ENCODE measurements around the gene DNAJC30. TPM values are rescaled to one million over a fixed set of nuclear protein-coding genes. Genes with fewer than 3 reads are reported as not detected.

Gene DNAJC30
- total RNA-seq, 1 experiment from 2014 or later: 15.9 TPM

GRCh38 chr7:73703225-73703624 lies 20.0 kb upstream of the DNAJC30 start:
- H3K27me3 ChIP-seq (replicated peaks; ENCODE audit: control insufficient read depth, insufficient read depth, low read length): no peaks in the 10 kb centered on the region
- Mint-ChIP-seq H3K27me3 (ENCODE audit: insufficient read depth, unreplicated experiment) (no peaks in the 10 kb centered on the region), H3K36me3 (ENCODE audit: insufficient read depth, unreplicated experiment) (peaks cover 76% of the 10 kb centered on the region), H3K4me1 (ENCODE audit: low read depth, unreplicated experiment) (no peaks in the 10 kb centered on the region), H3K9me3 (ENCODE audit: unreplicated experiment) (no peaks in the 10 kb centered on the region), H3K4me3 (ENCODE audit: unreplicated experiment) (no peak overlapping the region), H3K27ac (ENCODE audit: unreplicated experiment) (no peak overlapping the region)
- peaks cover 12% of the 10 kb centered on the region for H3K4me1 ChIP-seq
- H3K36me3 ChIP-seq (ENCODE audit: control insufficient read depth, insufficient read depth, low read length): peaks cover 1% of the 10 kb centered on the region; the same call in 1 of the 2 replicates
- DNase-seq: no peak
- H3K9me3 ChIP-seq: no peaks in the 10 kb centered on the region
- no peak overlapping the region for H3K4me3 ChIP-seq (ENCODE audit: low read depth, low read length)
- POLR2A ChIA-PET: no interaction called here
- CTCF ChIA-PET: interaction anchor here (0.6 kb wide), 1 partner anchor 68 kb away, joined by 3 read pairs; no protein-coding TSS in a partner anchor
- intact Hi-C loops (cut with micrococcal nuclease; ENCODE audit: unreplicated experiment): no loop called here
- no TSS peak for BruUV-seq (replicated peaks)
- TF ChIP-seq, protein P1, sequence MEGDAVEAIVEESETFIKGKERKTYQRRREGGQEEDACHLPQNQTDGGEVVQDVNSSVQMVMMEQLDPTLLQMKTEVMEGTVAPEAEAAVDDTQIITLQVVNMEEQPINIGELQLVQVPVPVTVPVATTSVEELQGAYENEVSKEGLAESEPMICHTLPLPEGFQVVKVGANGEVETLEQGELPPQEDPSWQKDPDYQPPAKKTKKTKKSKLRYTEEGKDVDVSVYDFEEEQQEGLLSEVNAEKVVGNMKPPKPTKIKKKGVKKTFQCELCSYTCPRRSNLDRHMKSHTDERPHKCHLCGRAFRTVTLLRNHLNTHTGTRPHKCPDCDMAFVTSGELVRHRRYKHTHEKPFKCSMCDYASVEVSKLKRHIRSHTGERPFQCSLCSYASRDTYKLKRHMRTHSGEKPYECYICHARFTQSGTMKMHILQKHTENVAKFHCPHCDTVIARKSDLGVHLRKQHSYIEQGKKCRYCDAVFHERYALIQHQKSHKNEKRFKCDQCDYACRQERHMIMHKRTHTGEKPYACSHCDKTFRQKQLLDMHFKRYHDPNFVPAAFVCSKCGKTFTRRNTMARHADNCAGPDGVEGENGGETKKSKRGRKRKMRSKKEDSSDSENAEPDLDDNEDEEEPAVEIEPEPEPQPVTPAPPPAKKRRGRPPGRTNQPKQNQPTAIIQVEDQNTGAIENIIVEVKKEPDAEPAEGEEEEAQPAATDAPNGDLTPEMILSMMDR (IDR thresholded peaks at IDR 0.05; ENCODE audit: insufficient read depth in 1 of 2, low read depth in 1 of 2, low read length in 1 of 2, severe bottlenecking in 1 of 2, unreplicated experiment in 1 of 2): no peak

GRCh38 chr7:73702665-73703064 lies 19.4 kb upstream of the DNAJC30 start:
- no peaks in the 10 kb centered on the region for H3K4me1 Mint-ChIP-seq (ENCODE audit: low read depth, unreplicated experiment)
- ChIA-PET POLR2A (no interaction called here), CTCF (interaction anchor here (0.5 to 2.6 kb wide), 5 partner anchors 13 to 96 kb away, joined by 3 to 9 read pairs (median 4); no protein-coding TSS in a partner anchor)
- Histone ChIP-seq H3K9me3 (no peaks in the 10 kb centered on the region), H3K4me1 (peaks cover 12% of the 10 kb centered on the region), H3K4me3 (ENCODE audit: low read depth, low read length) (no peak overlapping the region), H3K36me3 (ENCODE audit: control insufficient read depth, insufficient read depth, low read length) (peaks cover 1% of the 10 kb centered on the region; the same call in 1 of the 2 replicates), H3K27me3 (replicated peaks; ENCODE audit: control insufficient read depth, insufficient read depth, low read length) (no peaks in the 10 kb centered on the region)
- BruUV-seq (replicated peaks): no TSS peak
- intact Hi-C loops (cut with micrococcal nuclease; ENCODE audit: unreplicated experiment): no loop called here
- H3K9me3 Mint-ChIP-seq (ENCODE audit: unreplicated experiment): no peaks in the 10 kb centered on the region
- H3K27me3 Mint-ChIP-seq (ENCODE audit: insufficient read depth, unreplicated experiment): no peaks in the 10 kb centered on the region
- no peak overlapping the region for H3K4me3 Mint-ChIP-seq (ENCODE audit: unreplicated experiment)
- no peak overlapping the region for H3K27ac Mint-ChIP-seq (ENCODE audit: unreplicated experiment)
- peaks cover 76% of the 10 kb centered on the region for H3K36me3 Mint-ChIP-seq (ENCODE audit: insufficient read depth, unreplicated experiment)
- TF ChIP-seq, protein P1 (IDR thresholded peaks at IDR 0.05; ENCODE audit: insufficient read depth in 1 of 2, low read depth in 1 of 2, low read length in 1 of 2, severe bottlenecking in 1 of 2, unreplicated experiment in 1 of 2): no peak
- no peak for DNase-seq

DNA sequence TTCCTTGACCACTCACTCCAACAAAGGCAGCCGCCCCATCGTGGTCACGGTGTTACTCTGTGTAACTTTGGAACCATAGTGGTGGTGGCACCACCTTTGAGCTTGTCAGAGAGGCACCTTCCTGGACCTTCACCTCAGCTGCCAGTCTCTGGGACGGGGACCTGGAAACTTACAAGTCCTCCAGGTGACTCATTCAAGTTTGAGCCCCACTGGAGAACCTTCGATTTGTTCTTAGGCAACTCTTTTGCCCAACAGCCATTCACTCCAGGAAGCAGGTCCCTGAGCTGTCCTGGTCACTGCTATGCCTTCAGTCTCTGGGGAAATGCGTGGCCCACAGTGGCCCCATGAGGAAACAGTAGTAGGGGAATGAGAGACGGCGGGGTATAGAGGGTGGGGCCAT lies 19.0 kb upstream of the DNAJC30 start:
- intact Hi-C loops (cut with micrococcal nuclease; ENCODE audit: unreplicated experiment): no loop called here
- H3K27me3 ChIP-seq (replicated peaks; ENCODE audit: control insufficient read depth, insufficient read depth, low read length): no peaks in the 10 kb centered on the region
- ChIA-PET CTCF (interaction anchor here (0.5 to 2.6 kb wide), 4 partner anchors 13 to 95 kb away, joined by 3 to 9 read pairs (median 4); no protein-coding TSS in a partner anchor), POLR2A (interaction anchor here (0.6 kb wide), 1 partner anchor 136 kb away, joined by 3 read pairs; no protein-coding TSS in a partner anchor)
- TF ChIP-seq, protein P1 (IDR thresholded peaks at IDR 0.05; ENCODE audit: insufficient read depth in 1 of 2, low read depth in 1 of 2, low read length in 1 of 2, severe bottlenecking in 1 of 2, unreplicated experiment in 1 of 2): no peak
- H3K9me3 ChIP-seq: no peaks in the 10 kb centered on the region
- no TSS peak for BruUV-seq (replicated peaks)
- Mint-ChIP-seq H3K27ac (ENCODE audit: unreplicated experiment) (peak overlapping the region; percentile 52), H3K4me1 (ENCODE audit: low read depth, unreplicated experiment) (no peaks in the 10 kb centered on the region), H3K36me3 (ENCODE audit: insufficient read depth, unreplicated experiment) (peaks cover 78% of the 10 kb centered on the region), H3K4me3 (ENCODE audit: unreplicated experiment) (no peak overlapping the region), H3K27me3 (ENCODE audit: insufficient read depth, unreplicated experiment) (no peaks in the 10 kb centered on the region), H3K9me3 (ENCODE audit: unreplicated experiment) (no peaks in the 10 kb centered on the region)
- no peak for DNase-seq
- H3K4me1 ChIP-seq: peaks cover 12% of the 10 kb centered on the region
- H3K36me3 ChIP-seq (ENCODE audit: control insufficient read depth, insufficient read depth, low read length): peaks cover 1% of the 10 kb centered on the region; the same call in 1 of the 2 replicates
- H3K4me3 ChIP-seq (ENCODE audit: low read depth, low read length): no peak overlapping the region
